GM18505 (cell line): ENCODE results near the gene C9.
"Not testable (repeated sequence)": the region's sequence is repeated elsewhere in the genome, so short reads cannot be mapped to it uniquely, and the experiment has no call there.

ENCODE experiments used
- ATAC-seq: cut with Tn5 transposase; IDR thresholded peaks from one replicate; pipeline ENCODE4 v1.9.1; 2021; ENCODE audit not compliant: unreplicated experiment
- POLR2A ChIP-seq: IDR thresholded peaks from 4 replicates; pipeline ENCODE4 v1.6.1; 2011; ENCODE audit warnings: borderline replicate concordance; ENCODE audit not compliant: insufficient read depth, insufficient read length; ENCODE audit errors: extremely low read depth

Gene C9

DNA sequence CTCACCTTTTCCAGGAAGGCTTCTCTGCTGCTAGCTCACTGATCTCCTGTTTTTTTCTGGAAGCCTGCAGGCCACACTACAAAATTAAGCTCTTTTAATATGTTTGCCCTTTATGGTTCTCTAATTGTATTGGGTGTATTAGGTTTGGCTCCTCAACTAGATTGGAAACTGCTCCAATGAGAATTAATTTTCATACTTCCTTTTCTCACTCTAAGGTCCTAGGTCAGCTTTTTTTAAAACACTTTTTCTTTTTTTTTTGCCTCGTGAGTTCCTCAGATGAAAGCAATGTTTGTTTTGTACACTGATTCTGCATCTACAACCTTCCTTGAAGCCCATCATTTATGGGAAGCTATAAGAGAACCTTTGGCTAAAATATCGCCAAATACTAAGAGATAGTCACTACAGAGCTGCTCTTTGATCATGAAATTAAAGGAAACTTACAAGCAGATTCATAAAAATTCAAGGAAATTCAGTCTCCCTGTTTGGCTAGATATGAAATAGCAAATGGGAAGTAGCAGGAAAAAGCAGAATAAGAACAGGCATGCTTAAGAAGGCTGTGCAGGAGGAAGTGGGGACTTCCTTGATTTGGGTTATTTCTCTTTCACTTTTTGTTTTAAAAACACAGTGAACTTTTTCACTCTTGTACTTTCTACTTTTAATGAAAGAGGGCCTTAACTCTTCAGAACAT, 89.8 kb downstream of the C9 start:
- peak; percentile 76 for ATAC-seq
- no peak for TF ChIP-seq POLR2A

DNA sequence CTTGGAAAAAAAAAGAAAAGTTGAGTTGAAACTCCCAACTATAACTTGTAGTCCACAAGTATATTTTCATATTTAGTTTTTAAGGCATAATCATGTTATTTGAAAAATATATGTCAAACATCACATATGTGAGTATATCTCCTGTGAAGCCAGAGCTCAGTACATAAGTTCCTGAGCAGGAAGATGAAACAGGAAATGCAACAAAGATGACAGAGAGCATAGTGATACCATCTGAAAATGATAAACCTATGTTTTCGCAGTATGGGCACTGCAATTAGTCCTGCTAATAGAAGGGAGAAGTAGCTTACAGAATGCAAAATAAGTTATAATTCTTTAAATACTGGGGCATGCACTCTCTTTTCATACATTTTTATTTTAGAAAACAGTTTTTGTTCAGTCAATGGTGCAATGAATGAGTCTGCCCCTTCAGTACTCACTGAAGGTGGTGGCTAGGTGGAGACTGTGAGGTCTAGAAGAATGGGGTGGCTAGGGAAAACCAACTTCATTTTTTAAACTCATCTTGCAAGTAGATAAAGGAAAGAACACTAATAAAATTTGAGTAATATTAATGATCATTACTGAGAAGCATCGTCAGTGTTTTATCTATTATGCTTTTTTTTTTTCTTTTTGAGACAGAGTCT, 90.9 kb downstream of the C9 start:
- no peak for ATAC-seq
- TF ChIP-seq POLR2A: no peak

DNA sequence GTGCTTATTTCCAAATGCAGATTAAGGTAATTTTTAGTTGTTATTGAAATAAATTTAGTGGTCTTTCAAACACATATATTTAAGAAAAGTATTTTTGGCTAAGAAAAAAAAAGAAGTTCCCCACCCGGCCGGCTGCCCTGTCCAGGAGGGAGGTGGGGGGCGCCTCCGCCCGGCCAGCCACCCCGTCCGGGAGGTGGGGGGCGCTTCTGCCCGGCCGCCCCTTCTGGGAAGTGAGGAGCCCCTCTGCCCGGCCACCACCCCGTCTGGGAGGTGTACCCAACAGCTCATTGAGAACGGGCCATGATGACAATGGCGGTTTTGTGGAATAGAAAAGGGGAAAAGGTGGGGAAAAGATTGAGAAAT, 91.4 kb downstream of the C9 start:
- not testable (repeated sequence) for ATAC-seq

DNA sequence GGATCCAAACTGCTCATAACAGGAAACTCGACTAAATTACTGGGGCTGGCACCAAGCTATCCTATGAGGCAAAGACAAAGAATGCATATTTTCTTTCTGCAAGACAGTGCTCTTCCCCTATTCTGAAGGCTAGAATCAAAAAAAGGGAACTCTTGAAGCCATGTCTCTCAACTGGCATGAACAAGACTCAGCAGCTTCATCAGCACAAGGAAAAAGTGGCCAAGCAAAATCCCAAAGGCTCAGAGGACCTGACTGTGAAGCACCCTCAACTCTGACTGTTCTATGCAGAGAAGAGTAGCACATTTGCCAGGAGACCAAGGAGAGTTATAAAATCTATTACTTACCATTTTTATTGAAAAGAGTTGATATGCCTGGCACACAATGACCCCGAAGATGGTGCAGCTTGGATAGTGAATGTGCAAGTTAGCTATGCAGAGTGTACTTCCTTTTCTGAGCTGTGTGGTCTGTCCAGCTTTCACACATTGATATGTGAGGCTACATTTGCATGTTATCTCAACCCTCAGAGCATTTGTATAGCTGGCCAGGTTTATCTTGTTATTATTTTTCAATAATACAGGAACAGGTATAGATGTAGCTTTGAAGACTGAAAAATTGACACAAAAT, 94.0 kb downstream of the C9 start:
- no peak for TF ChIP-seq POLR2A
- ATAC-seq: peak; percentile 90

DNA sequence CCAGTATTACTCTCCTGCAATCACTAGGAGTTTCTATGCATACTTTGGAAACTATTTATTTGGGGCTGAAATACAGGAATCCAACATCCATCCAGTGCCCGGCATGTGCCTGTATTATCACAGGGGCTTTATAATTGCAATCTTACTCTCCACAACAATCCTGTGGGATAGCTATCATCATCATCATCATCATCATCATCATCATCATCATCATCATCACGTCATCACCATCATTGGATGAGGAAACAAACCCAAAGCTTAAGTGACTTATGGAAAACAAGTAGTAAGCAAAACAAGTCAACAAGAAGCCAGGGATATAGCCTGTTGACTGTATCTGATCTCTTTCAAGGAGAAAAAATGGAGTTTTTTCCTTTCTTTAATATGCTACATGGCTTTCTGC, 97.1 kb downstream of the C9 start:
- ATAC-seq: no peak
- TF ChIP-seq POLR2A: no peak

DNA sequence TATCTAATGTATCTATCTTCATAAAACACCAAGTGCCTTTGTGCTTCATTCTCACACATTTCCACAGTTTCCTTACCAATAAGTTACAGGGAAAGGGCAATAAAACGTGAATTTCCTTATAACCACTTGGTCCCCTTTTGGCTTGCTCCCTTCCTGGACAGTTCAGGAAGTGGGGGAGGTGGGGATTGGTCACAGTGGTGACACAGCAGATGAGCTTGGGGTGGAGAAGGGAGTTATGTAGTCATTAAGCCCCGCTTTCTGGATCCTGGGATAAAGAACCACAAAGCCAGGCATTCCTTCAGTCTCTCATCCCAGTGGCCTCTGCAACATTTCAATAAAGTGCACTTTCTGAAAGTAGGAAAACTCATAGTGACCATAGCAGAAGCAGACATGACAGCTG, 97.9 kb downstream of the C9 start:
- no peak for ATAC-seq
- no peak for TF ChIP-seq POLR2A

DNA sequence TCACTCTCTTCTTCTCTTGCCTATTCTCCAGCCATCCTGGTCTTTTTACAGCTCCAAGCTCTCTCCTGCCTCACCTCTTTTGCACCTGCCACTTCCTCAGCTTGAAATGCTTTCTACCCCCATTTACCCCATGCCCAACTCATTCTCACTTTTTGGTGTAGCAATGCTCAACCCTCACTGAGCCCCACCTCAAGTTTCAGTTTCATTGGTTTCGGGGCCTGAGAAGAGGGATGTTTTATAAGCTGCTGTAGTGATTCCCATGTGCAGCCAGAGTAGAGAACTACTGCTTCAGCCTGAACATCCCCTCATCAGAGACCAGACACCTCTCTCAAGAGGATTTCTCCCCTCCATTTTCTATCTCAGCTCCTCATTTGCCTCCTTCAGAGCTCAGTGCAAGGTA, 99.8 kb downstream of the C9 start:
- peak; percentile 93 for ATAC-seq
- TF ChIP-seq POLR2A: no peak

DNA sequence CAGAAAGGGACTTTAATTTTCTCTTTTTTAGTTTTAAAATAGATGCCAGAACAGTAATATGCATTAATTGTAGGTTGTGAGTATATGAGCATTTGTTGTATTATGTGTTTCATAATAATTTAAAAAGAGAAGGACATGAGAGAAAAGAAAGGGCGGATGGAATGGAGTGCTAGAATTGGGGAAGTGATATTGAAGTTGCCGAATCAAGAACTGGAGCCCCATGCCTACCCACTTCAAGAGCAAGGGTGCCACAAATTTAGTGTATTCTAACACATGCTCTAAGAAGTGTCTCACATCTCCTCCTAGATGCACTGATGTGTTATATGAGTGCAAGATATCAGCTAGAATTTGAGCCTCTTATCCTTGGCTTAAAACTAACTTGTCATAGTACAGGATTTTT, 101.3 kb downstream of the C9 start:
- TF ChIP-seq POLR2A: no peak
- ATAC-seq: no peak

DNA sequence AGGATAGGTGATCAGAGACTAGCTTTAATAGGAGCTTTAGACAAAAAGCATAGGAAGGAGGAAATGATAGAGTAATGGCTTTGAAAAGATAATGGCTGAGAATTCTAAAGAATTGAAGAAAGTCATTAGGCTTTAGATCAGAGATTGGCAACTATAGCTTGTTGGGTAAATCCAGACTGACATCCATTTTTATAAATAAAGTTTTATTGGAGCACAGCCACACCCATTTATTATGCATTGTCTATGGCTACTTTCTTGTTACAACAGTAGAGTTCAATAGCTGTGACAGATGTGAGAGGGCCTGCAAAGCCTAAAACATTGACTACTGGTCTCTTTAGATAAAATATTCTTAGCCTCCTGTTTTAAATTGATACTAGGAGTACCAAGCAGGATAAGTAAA, 104.2 kb downstream of the C9 start:
- no peak for TF ChIP-seq POLR2A
- no peak for ATAC-seq

DNA sequence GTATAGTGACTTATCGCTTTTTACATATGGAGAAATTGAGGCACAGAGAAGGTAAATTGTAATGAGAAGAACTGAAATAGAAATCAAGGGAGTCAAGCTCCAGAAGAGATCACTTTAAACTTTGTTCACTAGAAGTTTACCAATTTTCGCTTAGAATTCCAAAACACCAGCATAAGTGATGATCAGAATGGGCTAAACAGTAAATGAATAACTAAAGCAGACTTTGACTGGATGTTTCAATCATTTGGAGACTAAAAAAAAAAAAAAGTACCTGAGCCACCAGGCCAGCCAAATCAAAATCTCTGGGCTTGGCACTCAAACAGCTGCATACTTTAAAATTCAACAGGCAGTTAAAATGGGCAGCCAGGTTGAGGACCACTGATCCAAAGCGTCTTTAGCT, 106.7 kb downstream of the C9 start:
- no peak for TF ChIP-seq POLR2A
- ATAC-seq: no peak

DNA sequence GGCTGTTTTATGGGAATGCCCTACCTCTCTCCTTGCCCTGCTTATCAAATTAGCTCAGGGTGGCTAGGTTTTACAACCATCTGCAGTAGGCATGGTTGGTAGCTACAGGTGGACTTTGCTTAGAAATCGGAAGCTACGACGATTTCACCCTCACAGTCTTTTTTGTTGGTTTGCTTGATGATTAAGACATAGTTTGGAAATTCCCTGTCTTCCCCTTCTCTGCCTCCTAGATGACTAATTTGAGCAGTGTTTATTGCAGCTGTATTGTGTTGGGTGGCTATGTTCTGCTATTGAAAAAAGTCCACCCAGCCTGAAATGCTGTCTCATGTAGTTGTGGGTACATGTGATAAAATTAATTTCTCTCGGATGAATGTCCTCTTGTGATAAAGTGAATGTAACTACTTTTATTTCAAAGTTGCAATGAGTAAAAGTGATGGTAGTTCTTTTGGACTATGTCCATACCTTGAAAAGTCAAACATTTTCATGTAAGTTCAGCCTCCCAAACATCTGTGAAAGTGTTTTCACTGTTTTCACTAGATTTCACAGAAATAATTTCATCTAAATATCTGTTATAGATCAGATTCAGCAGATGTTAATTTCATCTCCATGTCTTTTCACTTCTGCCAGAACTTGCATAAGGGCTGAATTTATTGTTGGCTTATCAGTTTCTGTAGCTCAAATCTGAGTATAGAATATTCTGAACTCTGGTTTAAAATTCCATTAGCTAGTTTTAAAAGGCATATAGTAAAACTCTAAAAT, 107.6 kb downstream of the C9 start:
- peak; percentile 61 for ATAC-seq
- no peak for TF ChIP-seq POLR2A

DNA sequence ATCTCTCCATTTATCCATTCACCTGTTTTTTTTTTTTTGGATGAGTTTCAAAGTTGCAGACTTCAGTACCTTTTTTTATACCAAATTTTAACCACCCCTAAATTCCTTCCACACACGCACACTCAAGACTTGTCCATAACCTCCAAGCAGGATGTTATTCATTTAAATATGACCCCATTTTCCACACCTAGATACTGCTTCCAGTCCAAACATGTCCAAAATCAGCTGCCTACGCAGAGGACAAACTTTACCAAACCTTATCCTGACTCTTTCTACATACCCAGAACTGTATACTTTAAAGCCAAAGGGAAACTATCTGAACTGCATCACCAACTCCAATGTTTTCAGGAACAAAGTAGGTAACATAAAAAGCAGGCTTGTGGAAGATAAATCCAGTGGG, 108.9 kb downstream of the C9 start:
- no peak for ATAC-seq
- TF ChIP-seq POLR2A: no peak

DNA sequence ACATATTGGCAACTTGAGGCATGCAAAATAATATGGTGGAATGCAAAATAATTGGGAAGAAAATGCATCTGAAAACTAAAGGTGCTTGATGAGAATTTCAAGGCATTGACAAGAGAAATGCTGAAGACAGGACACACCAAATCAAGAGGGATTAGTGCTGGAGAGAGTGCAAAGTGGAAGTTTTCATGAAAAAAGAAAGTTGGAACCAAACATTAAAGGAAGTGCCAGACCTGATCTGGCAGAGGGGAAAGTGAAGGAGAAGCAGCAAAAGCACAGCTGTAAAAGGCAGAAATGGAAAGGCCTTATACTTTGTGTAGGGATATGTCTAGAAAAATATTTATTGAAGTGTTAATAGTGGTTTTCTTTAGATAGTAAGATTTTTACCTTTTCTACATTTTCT, 109.6 kb downstream of the C9 start:
- no peak for TF ChIP-seq POLR2A
- no peak for ATAC-seq

DNA sequence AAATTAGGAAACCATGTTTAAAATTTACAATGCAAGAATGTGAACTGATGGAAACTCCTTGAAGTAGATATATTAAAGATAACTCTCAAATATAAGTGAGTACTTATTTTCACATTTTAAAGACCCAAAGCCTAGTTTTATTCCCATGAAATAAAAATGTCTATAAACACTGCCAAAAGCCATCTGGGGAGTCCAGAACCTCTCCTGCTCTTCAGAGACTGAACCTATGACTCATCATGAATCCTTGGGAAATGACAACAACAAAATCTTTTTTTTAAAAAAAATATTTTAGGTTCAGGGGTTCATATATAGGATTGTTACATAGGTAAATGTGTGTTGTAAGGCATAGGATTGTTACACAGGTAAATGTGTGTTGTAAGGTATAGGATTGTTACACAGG, 111.1 kb downstream of the C9 start:
- no peak for ATAC-seq
- TF ChIP-seq POLR2A: no peak
